ENCODE measurements around the gene LRRC61.
"Not testable (repeated sequence)": the region's sequence is repeated elsewhere in the genome, so short reads cannot be mapped to it uniquely, and the experiment has no call there.

Gene LRRC61

DNA sequence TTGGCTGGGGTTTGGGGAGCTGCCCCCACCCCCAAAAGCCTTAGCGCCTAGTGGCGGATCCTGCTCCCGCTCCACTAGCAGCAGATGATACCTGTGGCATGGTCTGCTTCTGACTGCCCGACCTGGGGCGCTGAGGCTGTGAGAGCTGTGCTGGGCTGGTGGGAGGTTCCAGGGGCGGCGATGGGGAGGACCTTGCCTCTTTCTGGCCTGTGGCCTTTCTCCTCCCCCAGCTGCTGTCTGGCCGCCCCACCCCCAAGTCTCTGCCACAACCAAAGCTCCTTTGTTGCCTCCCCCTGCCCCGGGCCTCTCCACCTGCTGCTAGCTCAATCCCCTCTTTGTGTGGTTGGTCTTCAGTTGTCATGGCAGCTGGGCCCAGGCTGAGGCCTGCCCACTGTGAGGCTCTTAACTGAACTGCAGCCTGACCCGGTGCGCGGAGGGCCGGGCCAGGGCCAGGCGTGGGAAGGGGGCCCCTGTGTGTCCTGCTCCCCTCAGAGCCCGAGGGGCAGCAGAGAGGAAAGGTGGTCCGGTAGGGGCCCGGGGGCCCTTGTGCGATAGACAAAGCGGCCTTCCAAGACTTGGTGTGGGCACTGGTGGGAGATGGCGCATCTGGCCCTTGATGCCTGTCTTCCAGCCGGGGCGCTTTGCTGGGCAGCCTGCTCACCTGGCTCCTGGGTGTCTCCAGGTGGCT is 60.7 kb downstream of the LRRC61 start:
- DNase-seq (ENCODE audit: low spot score): no peak

- no peak for DNase-seq (ENCODE audit: low spot score)
Measured at GRCh38 chr7:150384406-150385301, 61.5 kb downstream of the LRRC61 start.

DNA sequence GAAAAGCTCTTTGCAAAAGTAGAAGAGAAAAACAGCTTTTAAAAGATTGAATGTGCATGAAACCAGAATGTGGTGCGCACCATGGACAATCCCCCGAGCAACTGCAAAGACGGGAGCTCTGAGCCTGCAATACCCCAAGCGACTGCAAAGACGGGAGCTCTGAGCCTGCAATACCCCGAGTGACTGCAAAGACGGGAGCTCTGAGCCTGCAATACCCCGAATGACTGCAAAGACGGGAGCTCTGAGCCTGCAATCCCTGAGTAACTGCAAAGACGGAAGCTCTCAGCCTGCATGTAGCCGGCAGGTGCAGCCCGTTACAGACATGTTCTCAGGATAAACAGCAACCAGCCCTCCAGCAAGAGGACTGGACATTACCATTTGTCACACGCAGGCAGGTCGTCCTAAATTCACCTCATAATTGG is 62.2 kb downstream of the LRRC61 start:
- DNase-seq (ENCODE audit: low spot score): no peak

DNA sequence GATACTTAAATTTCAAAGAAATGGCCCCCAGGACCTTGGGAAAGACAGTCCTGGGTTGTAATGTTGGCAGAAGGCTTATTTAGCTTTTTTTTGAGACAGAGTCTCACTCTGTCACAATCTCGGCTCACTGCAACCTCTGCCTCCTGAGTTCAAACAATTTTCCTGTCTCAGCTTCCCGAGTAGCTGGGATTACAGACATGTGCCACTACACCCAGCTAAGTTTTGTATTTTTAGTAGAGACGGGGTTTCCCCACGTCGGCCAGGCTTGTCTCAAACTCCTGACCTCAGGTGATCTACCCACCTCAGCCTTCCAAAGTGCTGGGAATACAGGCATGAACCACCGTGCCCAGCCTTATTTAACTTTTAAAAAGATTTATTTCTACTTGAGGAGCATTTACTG is 62.7 kb downstream of the LRRC61 start:
- not testable (repeated sequence) for DNase-seq (ENCODE audit: low spot score)
